BJ (cell line): Measurements from ENCODE around the gene THEMIS2. TPM values are rescaled to one million over a fixed set of nuclear protein-coding genes. Genes with fewer than 3 reads are reported as not detected.
"Not testable (repeated sequence)": the region's sequence is repeated elsewhere in the genome, so short reads cannot be mapped to it uniquely, and the experiment has no call there.

ENCODE experiments used
- CTCF ChIA-PET: fragments of 350-600 bp; formaldehyde crosslinking; extraction: SDS; loops from one replicate; lab custom pipeline; 2021; ENCODE audit warnings: antibody characterized with exemption, inconsistent platforms; lab: Yijun Ruan, JAX
- POLR2A ChIA-PET: fragments of 300-600 bp; sonication (Branson Sonifier 250); formaldehyde crosslinking; extraction: SDS; loops from one replicate; lab custom pipeline; 2021; ENCODE audit warnings: antibody characterized with exemption; lab: Charles Lee
- DNase-seq: peaks from one replicate; pipeline ENCODE4 v3.0.0-alpha.2; 2011; ENCODE audit warnings: low read depth
- H3K27me3 ChIP-seq: 2 replicates; pipeline ENCODE4 v1.6.0; 2011; ENCODE audit warnings: low read length; ENCODE audit not compliant: control insufficient read depth, insufficient read depth
- H3K36me3 ChIP-seq: 2 replicates; pipeline ENCODE4 v1.5.1; 2011; ENCODE audit warnings: low read length; ENCODE audit not compliant: control insufficient read depth, insufficient read depth
- H3K4me3 ChIP-seq: 2 replicates; pipeline ENCODE4 v1.5.1; 2011; ENCODE audit warnings: low read depth, mild to moderate bottlenecking, control low read depth, low read length
- CTCF ChIP-seq: IDR thresholded peaks from 2 replicates; pipeline ENCODE4 v1.5.1; 2011; ENCODE audit warnings: low read depth, mild to moderate bottlenecking, control low read depth, inconsistent platforms, low read length, moderate library complexity; ENCODE audit not compliant: insufficient read depth
- polyA minus RNA-seq: library from RNA; depleted of rRNA, polyadenylated mRNA; stranded (reverse); fragments of >200 nt; gene quantifications from 2 replicates; pipeline ENCODE4 v1.2.3, GENCODE V29; 2011; rRNA and poly(A)+ RNA removed
- polyA plus RNA-seq: library from polyadenylated mRNA; depleted of rRNA; stranded (reverse); fragments of >200 nt; gene quantifications from 2 replicates; pipeline ENCODE4 v1.2.3, GENCODE V29; 2011; rRNA removed

THEMIS2 gene
- polyA plus RNA-seq (2.0 and 2.4 TPM in 2 replicates), polyA minus RNA-seq (1.1 and 1.8 TPM in 2 replicates)

- CTCF ChIA-PET, result interaction anchor here (1.4 kb wide), 1 partner anchor 107 kb away, joined by 3 read pairs; no protein-coding TSS in a partner anchor
- no peak for DNase-seq
- Histone ChIP-seq H3K36me3 (no peaks in the 10 kb centered on the region), H3K4me3 (peak within 1 kb of the TSS; percentile 53), H3K27me3 (no peaks in the 10 kb centered on the region)
- POLR2A ChIA-PET, result no interaction called here
- no peak for TF ChIP-seq CTCF
Measured at GRCh38 chr1:27872059-27872801, at the start of gene THEMIS2. Gene THEMIS2 (plus strand): TSS chr1:27872544. CDS start chr1:27872572, 28 bp downstream.

DNA sequence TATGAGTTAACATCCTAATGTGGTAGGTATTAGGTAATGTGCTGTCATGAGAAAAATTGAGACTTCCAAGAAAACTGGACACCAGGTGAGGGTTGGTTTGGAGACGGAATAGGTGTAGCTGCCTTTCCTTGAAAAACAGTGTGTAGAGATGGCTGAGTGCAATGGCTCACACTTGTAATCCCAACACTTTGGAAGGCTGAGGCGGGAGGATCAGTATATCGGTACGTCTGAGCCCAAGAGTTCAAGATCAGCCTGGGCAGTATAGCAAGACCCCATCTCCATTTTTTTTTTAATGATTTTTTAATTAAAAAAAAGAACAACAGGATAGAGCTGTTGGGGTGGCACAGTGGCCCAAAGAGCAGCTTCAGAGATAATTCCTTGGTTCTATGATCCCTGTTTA is 48.6 kb upstream of the THEMIS2 start:
- no peaks in the 10 kb centered on the region for H3K27me3 ChIP-seq
- peaks cover 7% of the 10 kb centered on the region; the same call in 1 of the 2 replicates for H3K36me3 ChIP-seq
- CTCF ChIA-PET, result no interaction called here
- no peak overlapping the region for H3K4me3 ChIP-seq
- DNase-seq, result no peak
- no peak for TF ChIP-seq CTCF
- POLR2A ChIA-PET, result no interaction called here

DNA sequence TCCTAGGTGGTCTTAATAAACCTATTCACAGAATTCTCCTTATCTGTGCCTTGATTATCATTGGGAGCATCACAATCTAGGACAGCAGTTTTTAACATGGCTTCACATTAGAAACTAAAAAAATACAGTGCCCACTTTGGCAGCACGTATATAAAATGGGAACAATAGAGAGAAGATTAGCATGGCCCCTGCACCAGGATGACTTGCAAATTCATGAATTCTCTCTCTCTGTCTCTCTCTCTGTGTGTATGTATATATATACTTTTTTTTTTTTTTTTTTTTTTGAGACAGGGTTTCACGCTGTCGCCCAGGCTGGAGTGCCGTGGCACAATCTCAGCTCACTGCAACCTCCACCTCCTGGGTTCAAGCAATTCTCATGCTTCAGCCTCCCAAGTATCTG is 47.9 kb upstream of the THEMIS2 start:
- ChIA-PET POLR2A (no interaction called here), CTCF (no interaction called here)
- DNase-seq, result no peak
- Histone ChIP-seq H3K27me3 (no peaks in the 10 kb centered on the region), H3K36me3 (peaks cover 6% of the 10 kb centered on the region; the same call in 1 of the 2 replicates), H3K4me3 (no peak overlapping the region)
- no peak for TF ChIP-seq CTCF

GRCh38 chr1:27829339-27829960 is 42.9 kb upstream of the THEMIS2 start:
- CTCF ChIA-PET, H3K27me3 ChIP-seq, DNase-seq, POLR2A ChIA-PET, H3K36me3 ChIP-seq, H3K4me3 ChIP-seq: not testable (repeated sequence)

GRCh38 chr1:27830621-27831440 is 41.5 kb upstream of the THEMIS2 start, which contains the start of gene PPP1R8:
Gene PPP1R8 (plus strand): TSS chr1:27830782. CDS start chr1:27830836, 54 bp downstream.
- no peaks in the 10 kb centered on the region for H3K27me3 ChIP-seq
- H3K4me3 ChIP-seq, result peak within 1 kb of the TSS; percentile 69
- H3K36me3 ChIP-seq, result no peaks in the 10 kb centered on the region
- ChIA-PET POLR2A (interaction anchor here (0.6 to 1.0 kb wide), 4 partner anchors 14 to 202 kb away, joined by 3 to 7 read pairs (median 3); partner anchors contain the start of gene FAM76A), CTCF (interaction anchor here (0.9 kb wide), 1 partner anchor 162 kb away, joined by 5 read pairs; no protein-coding TSS in a partner anchor)
- no peak for TF ChIP-seq CTCF
- peak; percentile 79 for DNase-seq
